CD8-positive, alpha-beta memory T cell (primary cell): ENCODE data around the gene CYS1. TPM values are rescaled to one million over a fixed set of nuclear protein-coding genes. Genes with fewer than 3 reads are reported as not detected.

Experiments used
- CTCF ChIA-PET: fragments of 350-600 bp; sonication (Branson Sonifier 250); formaldehyde crosslinking; loops from one replicate; lab custom pipeline; 2021; ENCODE audit warnings: antibody characterized with exemption; lab: Charles Lee
- POLR2A ChIA-PET: fragments of 350-600 bp; sonication (Branson Sonifier 250); formaldehyde crosslinking; loops from one replicate; lab custom pipeline; 2021; ENCODE audit warnings: antibody characterized with exemption; lab: Charles Lee
- DNase-seq, 5 donors: peaks; one replicate each; pipeline versions ENCODE4 v3.0.0 to v3.0.0-alpha.2; 2020 to 2022; ENCODE audit warnings: mixed read lengths in 1 of 5
- H3K27ac ChIP-seq: one replicate; pipeline ENCODE4 v1.7.0; 2013; ENCODE audit warnings: low read depth, mild to moderate bottlenecking, low read length, moderate library complexity
- H3K27me3 ChIP-seq: 2 replicates; pipeline ENCODE4 v1.7.0; 2013; ENCODE audit warnings: low read length, mild to moderate bottlenecking; ENCODE audit not compliant: insufficient read depth, poor library complexity, severe bottlenecking
- H3K36me3 ChIP-seq: 2 replicates; pipeline ENCODE4 v1.7.0; 2013; ENCODE audit warnings: mild to moderate bottlenecking, low read length, moderate library complexity; ENCODE audit not compliant: insufficient read depth
- H3K4me1 ChIP-seq: 2 replicates; pipeline ENCODE4 v1.7.0; 2013; ENCODE audit warnings: mild to moderate bottlenecking, low read length, moderate library complexity; ENCODE audit not compliant: insufficient read depth
- H3K4me3 ChIP-seq: 2 replicates; pipeline ENCODE4 v1.7.0; 2013; ENCODE audit warnings: mild to moderate bottlenecking, low read length
- H3K9me3 ChIP-seq: 2 replicates; pipeline ENCODE4 v1.7.0; 2013; ENCODE audit warnings: mild to moderate bottlenecking, low read length
- H3K27ac Mint-ChIP-seq, 8 donors: one replicate each; pipeline ENCODE4 v1.8.0; 2020 to 2021; ENCODE audit warnings: mixed read lengths in 8 of 8, mild to moderate bottlenecking in 6 of 8, inconsistent platforms in 3 of 8, moderate library complexity in 3 of 8
- H3K27me3 Mint-ChIP-seq, 2 donors: one replicate each; pipeline ENCODE4 v1.8.0; 2020 to 2021; ENCODE audit warnings: mixed read lengths in 2 of 2, mild to moderate bottlenecking in 1 of 2, moderate library complexity in 1 of 2
- H3K36me3 Mint-ChIP-seq, 3 donors: one replicate each; pipeline ENCODE4 v1.8.0; 2020 to 2021; ENCODE audit warnings: mixed read lengths in 3 of 3, inconsistent platforms in 1 of 3, mild to moderate bottlenecking in 1 of 3
- H3K4me1 Mint-ChIP-seq, 3 donors: one replicate each; pipeline ENCODE4 v1.8.0; 2020 to 2021; ENCODE audit warnings: mixed read lengths in 3 of 3, inconsistent platforms in 1 of 3, mild to moderate bottlenecking in 1 of 3
- H3K4me3 Mint-ChIP-seq, 7 donors: one replicate each; pipeline ENCODE4 v1.8.0; 2020 to 2021; ENCODE audit warnings: mixed read lengths in 7 of 7, mild to moderate bottlenecking in 6 of 7, moderate library complexity in 4 of 7, inconsistent platforms in 2 of 7
- H3K9me3 Mint-ChIP-seq, 5 donors: one replicate each; pipeline ENCODE4 v1.8.0; 2020 to 2022; ENCODE audit warnings: mixed read lengths in 5 of 5, mild to moderate bottlenecking in 3 of 5, moderate library complexity in 2 of 5, inconsistent platforms in 1 of 5
- polyA plus RNA-seq: library from polyadenylated mRNA; unstranded; fragments of 300-500 nt; fragmentation: Illumina TruSeq; gene quantifications from one replicate; pipeline ENCODE4 v1.2.3, GENCODE V29; 2021
- total RNA-seq, 2 experiments: library from RNA; stranded (reverse); gene quantifications; one replicate each; pipeline ENCODE4 v1.2.3, GENCODE V29; 2021

Gene CYS1
- total and polyA plus RNA-seq, 3 experiments from 2014 or later: 0.07 to 0.20 (median 0.09) TPM

- no peaks in the 10 kb centered on the region for H3K4me1 ChIP-seq
- H3K4me3 Mint-ChIP-seq: no peak overlapping the region
- H3K27me3 ChIP-seq: no peaks in the 10 kb centered on the region
- H3K36me3 ChIP-seq: no peaks in the 10 kb centered on the region
- ChIA-PET POLR2A (no interaction called here), CTCF (interaction anchor here (1.2 to 2.2 kb wide), 3 partner anchors 29 to 367 kb away, joined by 4 to 7 read pairs (median 6); no protein-coding TSS in a partner anchor)
- peaks cover 0 to 3% (median 0%) of the 10 kb centered on the region in 5 donors for H3K9me3 Mint-ChIP-seq
- peaks cover 7 to 18% of the 10 kb centered on the region in 2 donors for H3K27me3 Mint-ChIP-seq
- no peak overlapping the region for H3K27ac ChIP-seq
- H3K36me3 Mint-ChIP-seq: peaks cover 0 to 5% (median 1%) of the 10 kb centered on the region in 3 donors
- peak overlapping the region in 1 of 8 donors; percentile 75 for H3K27ac Mint-ChIP-seq
- no peak overlapping the region for H3K4me3 ChIP-seq
- DNase-seq: no peak
- no peaks in the 10 kb centered on the region for H3K9me3 ChIP-seq
- H3K4me1 Mint-ChIP-seq: peaks cover 3 to 6% (median 5%) of the 10 kb centered on the region in 3 donors
These were observed 12.3 kb downstream of the CYS1 start for GRCh38 chr2:10067881-10068280.

- peaks cover 0 to 3% (median 0%) of the 10 kb centered on the region in 5 donors for H3K9me3 Mint-ChIP-seq
- H3K27ac Mint-ChIP-seq: no peak overlapping the region
- H3K36me3 Mint-ChIP-seq: peaks cover 0 to 5% (median 1%) of the 10 kb centered on the region in 3 donors
- H3K4me3 Mint-ChIP-seq: no peak overlapping the region
- Histone ChIP-seq H3K36me3 (no peaks in the 10 kb centered on the region), H3K9me3 (no peaks in the 10 kb centered on the region), H3K4me1 (no peaks in the 10 kb centered on the region), H3K4me3 (no peak overlapping the region), H3K27ac (no peak overlapping the region), H3K27me3 (no peaks in the 10 kb centered on the region)
- peaks cover 6 to 13% of the 10 kb centered on the region in 2 donors for H3K27me3 Mint-ChIP-seq
- POLR2A ChIA-PET: no interaction called here
- DNase-seq: no peak
- CTCF ChIA-PET: interaction anchor here (1.1 to 2.1 kb wide), 3 partner anchors 30 to 373 kb away, joined by 3 to 7 read pairs (median 4); no protein-coding TSS in a partner anchor
- peaks cover 0 to under 1% (median under 1%) of the 10 kb centered on the region in 3 donors for H3K4me1 Mint-ChIP-seq
These were observed 12.9 kb downstream of the CYS1 start for GRCh38 chr2:10067330-10067729.

- H3K27me3 ChIP-seq: no peaks in the 10 kb centered on the region
- no peaks in the 10 kb centered on the region for H3K4me1 ChIP-seq
- H3K4me3 Mint-ChIP-seq: no peak overlapping the region
- H3K4me1 Mint-ChIP-seq: no peaks in the 10 kb centered on the region
- POLR2A ChIA-PET: no interaction called here
- no peak for DNase-seq
- H3K27ac ChIP-seq: no peak overlapping the region
- peaks cover 0 to 5% (median 1%) of the 10 kb centered on the region in 3 donors for H3K36me3 Mint-ChIP-seq
- CTCF ChIA-PET: interaction anchor here (0.9 to 2.1 kb wide), 3 partner anchors 343 to 370 kb away, joined by 3 to 7 read pairs (median 3); no protein-coding TSS in a partner anchor
- H3K9me3 ChIP-seq: no peaks in the 10 kb centered on the region
- H3K36me3 ChIP-seq: no peaks in the 10 kb centered on the region
- H3K27ac Mint-ChIP-seq: no peak overlapping the region
- peaks cover 4 to 10% of the 10 kb centered on the region in 2 donors for H3K27me3 Mint-ChIP-seq
- no peak overlapping the region for H3K4me3 ChIP-seq
- H3K9me3 Mint-ChIP-seq: peaks cover 0 to 3% (median 0%) of the 10 kb centered on the region in 5 donors
These were observed 14.5 kb downstream of the CYS1 start for GRCh38 chr2:10065773-10066055.

- ChIA-PET CTCF (interaction anchor here (0.9 to 4.0 kb wide), 3 partner anchors 8 to 370 kb away, joined by 3 to 15 read pairs (median 3); no protein-coding TSS in a partner anchor), POLR2A (no interaction called here)
- H3K9me3 Mint-ChIP-seq: peaks cover 0 to 3% (median 0%) of the 10 kb centered on the region in 5 donors
- no peak for DNase-seq
- H3K27ac ChIP-seq: no peak overlapping the region
- H3K4me1 Mint-ChIP-seq: no peaks in the 10 kb centered on the region
- H3K4me3 Mint-ChIP-seq: no peak overlapping the region
- no peaks in the 10 kb centered on the region for H3K27me3 ChIP-seq
- H3K27me3 Mint-ChIP-seq: peaks cover 4 to 10% of the 10 kb centered on the region in 2 donors
- H3K4me1 ChIP-seq: no peaks in the 10 kb centered on the region
- peaks cover 0 to 5% (median 1%) of the 10 kb centered on the region in 3 donors for H3K36me3 Mint-ChIP-seq
- no peak overlapping the region for H3K27ac Mint-ChIP-seq
- no peak overlapping the region for H3K4me3 ChIP-seq
- no peaks in the 10 kb centered on the region for H3K9me3 ChIP-seq
- H3K36me3 ChIP-seq: no peaks in the 10 kb centered on the region
These were observed 15.1 kb downstream of the CYS1 start for GRCh38 chr2:10064932-10065772.

- no peak overlapping the region for H3K27ac Mint-ChIP-seq
- peaks cover 4 to 10% of the 10 kb centered on the region in 2 donors for H3K27me3 Mint-ChIP-seq
- H3K9me3 Mint-ChIP-seq: peaks cover 0 to 3% (median 0%) of the 10 kb centered on the region in 5 donors
- Histone ChIP-seq H3K4me1 (no peaks in the 10 kb centered on the region), H3K4me3 (no peak overlapping the region), H3K27me3 (no peaks in the 10 kb centered on the region), H3K36me3 (no peaks in the 10 kb centered on the region), H3K9me3 (no peaks in the 10 kb centered on the region), H3K27ac (no peak overlapping the region)
- H3K4me3 Mint-ChIP-seq: no peak overlapping the region
- CTCF ChIA-PET: interaction anchor here (4.0 kb wide), 1 partner anchor 9 kb away, joined by 15 read pairs; no protein-coding TSS in a partner anchor
- peaks cover 0 to 5% (median 1%) of the 10 kb centered on the region in 3 donors for H3K36me3 Mint-ChIP-seq
- POLR2A ChIA-PET: no interaction called here
- DNase-seq: no peak
- no peaks in the 10 kb centered on the region for H3K4me1 Mint-ChIP-seq
These were observed 16.6 kb downstream of the CYS1 start for GRCh38 chr2:10063566-10063965.

- Histone ChIP-seq H3K27me3 (no peaks in the 10 kb centered on the region), H3K27ac (no peak overlapping the region), H3K9me3 (no peaks in the 10 kb centered on the region), H3K36me3 (no peaks in the 10 kb centered on the region), H3K4me3 (no peak overlapping the region), H3K4me1 (no peaks in the 10 kb centered on the region)
- no peak overlapping the region for H3K27ac Mint-ChIP-seq
- CTCF ChIA-PET: interaction anchor here (4.0 kb wide), 1 partner anchor 10 kb away, joined by 15 read pairs; no protein-coding TSS in a partner anchor
- no peak for DNase-seq
- POLR2A ChIA-PET: no interaction called here
- no peak overlapping the region for H3K4me3 Mint-ChIP-seq
- peaks cover 4 to 10% of the 10 kb centered on the region in 2 donors for H3K27me3 Mint-ChIP-seq
- H3K36me3 Mint-ChIP-seq: peaks cover 0 to 3% (median under 1%) of the 10 kb centered on the region in 3 donors
- H3K9me3 Mint-ChIP-seq: peaks cover 0 to under 1% (median 0%) of the 10 kb centered on the region in 5 donors
- no peaks in the 10 kb centered on the region for H3K4me1 Mint-ChIP-seq
These were observed 17.3 kb downstream of the CYS1 start for GRCh38 chr2:10062931-10063365.

- ChIA-PET POLR2A (no interaction called here), CTCF (interaction anchor here (1.2 to 4.0 kb wide), 2 partner anchors 12 to 76 kb away, joined by 7 to 15 read pairs; no protein-coding TSS in a partner anchor)
- no peaks in the 10 kb centered on the region for H3K27me3 ChIP-seq
- Mint-ChIP-seq H3K36me3 (no peaks in the 10 kb centered on the region), H3K4me1 (peaks cover 0 to 6% (median 0%) of the 10 kb centered on the region in 3 donors), H3K27ac (peak overlapping the region in 1 of 8 donors; percentile 54), H3K9me3 (no peaks in the 10 kb centered on the region), H3K4me3 (no peak overlapping the region), H3K27me3 (peaks cover 2 to 7% of the 10 kb centered on the region in 2 donors)
- no peaks in the 10 kb centered on the region for H3K9me3 ChIP-seq
- H3K36me3 ChIP-seq: no peaks in the 10 kb centered on the region
- no peak for DNase-seq
- no peak overlapping the region for H3K27ac ChIP-seq
- no peak overlapping the region for H3K4me3 ChIP-seq
- H3K4me1 ChIP-seq: no peaks in the 10 kb centered on the region
These were observed 18.8 kb downstream of the CYS1 start for GRCh38 chr2:10061221-10061925.
